Endothelial cell of umbilical vein (primary cell): ENCODE data around the gene METTL8. TPM values are rescaled to one million over a fixed set of nuclear protein-coding genes. Genes with fewer than 3 reads are reported as not detected.

Source experiments
- BruUV-seq: library from RNA; stranded (reverse); fragments of 400-500 nt; replicated peaks from 2 replicates; lab custom pipeline; 2021; lab: Mats Ljungman, UMichigan
- CTCF ChIA-PET: fragments of 300-600, 350-600 bp; sonication (Branson Sonifier 250); formaldehyde crosslinking; loops from one replicate; lab custom pipeline; 2021; ENCODE audit warnings: antibody characterized with exemption, inconsistent platforms; lab: Charles Lee
- POLR2A ChIA-PET: fragments of 300-600, 350-600 bp; sonication (Branson Sonifier 250); formaldehyde crosslinking; loops from one replicate; lab custom pipeline; 2021; ENCODE audit warnings: antibody characterized with exemption, inconsistent platforms; lab: Charles Lee
- DNase-seq: peaks from one replicate; pipeline ENCODE4 v3.0.0-alpha.2; 2011; ENCODE audit warnings: low read depth, low spot score
- FAIRE-seq: peaks from 2 replicates; lab custom pipeline; 2011; peaks lifted over from hg19 to GRCh38; lab: Jason Lieb, UNC
- H2AFZ ChIP-seq: 2 replicates; pipeline ENCODE4 v1.6.0; 2012; ENCODE audit warnings: low read depth, low read length, control low read depth, inconsistent platforms
- H3K27ac ChIP-seq: 2 replicates; pipeline ENCODE4 v1.5.1; 2011; ENCODE audit warnings: low read depth, mild to moderate bottlenecking, control low read depth, low read length, moderate library complexity; ENCODE audit not compliant: insufficient read depth
- H3K27me3 ChIP-seq, 2 experiments: 2 replicates each; pipeline versions ENCODE4 v1.6.0 to v1.6.1; 2011; ENCODE audit warnings: low read length in 2 of 2, mixed read lengths in 1 of 2; ENCODE audit not compliant: control insufficient read depth in 2 of 2, insufficient read depth in 2 of 2
- H3K36me3 ChIP-seq, 2 experiments: 2 replicates in 1 of 2; 3 replicates in 1 of 2; pipeline ENCODE4 v1.5.1; 2011; ENCODE audit warnings: low read length in 2 of 2, mild to moderate bottlenecking in 1 of 2, moderate library complexity in 1 of 2; ENCODE audit not compliant: control insufficient read depth in 2 of 2, insufficient read depth in 2 of 2; ENCODE audit errors: extremely low read depth in 1 of 2
- H3K4me1 ChIP-seq: 3 replicates; pipeline ENCODE4 v1.5.1; 2011; ENCODE audit warnings: mild to moderate bottlenecking, low read length; ENCODE audit not compliant: control insufficient read depth, insufficient read depth; ENCODE audit errors: extremely low read depth
- H3K4me2 ChIP-seq: 2 replicates; pipeline ENCODE4 v1.6.1; 2011; ENCODE audit warnings: low read length, control low read depth, mixed read lengths; ENCODE audit not compliant: insufficient read depth
- H3K4me3 ChIP-seq, 3 experiments: fragments of 200-600 bp in 1 of 3; sonication (generic), shearing (Covaris generic) in 1 of 3; replicated peaks in 1 of 3; 2 replicates each; pipeline ENCODE4 v1.5.1; 2011 to 2016; ENCODE audit warnings: control low read depth in 3 of 3, low read length in 3 of 3, mild to moderate bottlenecking in 2 of 3, inconsistent platforms in 1 of 3, low read depth in 1 of 3, moderate library complexity in 1 of 3; ENCODE audit not compliant: insufficient read depth in 1 of 3
- H3K79me2 ChIP-seq: 2 replicates; pipeline ENCODE4 v1.6.0; 2012; ENCODE audit warnings: low read length, inconsistent platforms; ENCODE audit not compliant: control insufficient read depth, insufficient read depth
- H3K9ac ChIP-seq: replicated peaks from 2 replicates; pipeline ENCODE3; 2011; ENCODE audit warnings: low read length, control low read depth; ENCODE audit not compliant: insufficient read depth; ENCODE audit errors: extremely low read depth
- H3K9me1 ChIP-seq: replicated peaks from 3 replicates; pipeline ENCODE4 v1.6.0; 2011; ENCODE audit warnings: mild to moderate bottlenecking, low read length; ENCODE audit not compliant: control insufficient read depth, insufficient read depth; ENCODE audit errors: extremely low read depth
- H3K9me3 ChIP-seq: replicated peaks from 2 replicates; pipeline ENCODE4 v1.5.1; 2012; ENCODE audit warnings: low read length, inconsistent platforms; ENCODE audit not compliant: control insufficient read depth, insufficient read depth
- H4K20me1 ChIP-seq: replicated peaks from 2 replicates; pipeline ENCODE3; 2011; ENCODE audit warnings: mild to moderate bottlenecking, low read length; ENCODE audit not compliant: control insufficient read depth, insufficient read depth; ENCODE audit errors: extremely low read depth
- EZH2 ChIP-seq: IDR thresholded peaks from 2 replicates; pipeline ENCODE4 v1.6.1; 2012; ENCODE audit warnings: borderline replicate concordance, low read depth, mild to moderate bottlenecking, moderate library complexity, low read length, inconsistent platforms; ENCODE audit not compliant: severe bottlenecking
- GATA2 ChIP-seq: IDR thresholded peaks from 2 replicates; pipeline ENCODE4 v1.7.0; 2011; ENCODE audit warnings: low read depth, mild to moderate bottlenecking, moderate library complexity, mixed read lengths, low read length; ENCODE audit not compliant: insufficient read length, insufficient read depth
- MYC ChIP-seq: IDR thresholded peaks from one replicate; pipeline ENCODE4 v1.6.1; 2011; ENCODE audit warnings: mild to moderate bottlenecking, low read depth, low read length
- POLR2A ChIP-seq: IDR thresholded peaks from 2 replicates; pipeline ENCODE4 v1.6.1; 2012; ENCODE audit warnings: low read depth, mild to moderate bottlenecking, control low read depth, low read length
- POLR2AphosphoS5 ChIP-seq: IDR thresholded peaks from 2 replicates; pipeline ENCODE4 v1.6.1; 2012; ENCODE audit warnings: low read depth, mild to moderate bottlenecking, control low read depth, low read length, moderate library complexity; ENCODE audit not compliant: insufficient read depth
- dilution Hi-C: fragments of 300-500 bp; cut with MboI; formaldehyde crosslinking; loops from one replicate; pipeline ENCODE4 v1.15.0; 2019; ENCODE audit warnings: low sequenced_read_pairs; ENCODE audit not compliant: extremely low pct_ligation_motif_present
- intact Hi-C: fragments of 100-400 bp; cut with micrococcal nuclease; formaldehyde crosslinking; loops from one replicate; pipeline ENCODE4 v1.10.0; 2022
- polyA plus RNA-seq, 4 experiments: library from polyadenylated mRNA; depleted of rRNA in 3 of 4; stranded (reverse) in 3 of 4; unstranded in 1 of 4; fragments of >200 nt; gene quantifications; 2 replicates each; pipeline versions ENCODE4 v1.2.1 to v1.2.3, GENCODE V29; 2011 to 2012; ENCODE audit warnings: missing spikeins in 1 of 4
- total RNA-seq: library from RNA; stranded (reverse); gene quantifications from 2 replicates; pipeline ENCODE4 v1.2.3, GENCODE V29; 2021
- TF ChIP-seq, protein P1 (sequence below), 2 donors: IDR thresholded peaks; 1 replicate in 1 of 2; 2 replicates in 1 of 2; pipeline ENCODE4 v1.5.1; 2011; ENCODE audit warnings: low read length in 2 of 2, mild to moderate bottlenecking in 2 of 2, moderate library complexity in 2 of 2, control low read depth in 1 of 2, inconsistent platforms in 1 of 2, low read depth in 1 of 2; ENCODE audit not compliant: insufficient read depth in 1 of 2; ENCODE audit errors: extremely low read depth in 1 of 2
- TF ChIP-seq, protein P2 (sequence below): IDR thresholded peaks from 2 replicates; pipeline ENCODE4 v1.6.1; 2011; ENCODE audit not compliant: insufficient read depth, insufficient read length

METTL8 gene
- total and polyA plus RNA-seq, 2 donors (not counting 3 experiments of a cell fraction or from before 2014, with no cell fraction given), result 7.0 to 20.2 TPM

GRCh38 chr2:171367692-171368091 lies 66.1 kb downstream of the METTL8 start:
- Histone ChIP-seq H4K20me1 (no peaks in the 10 kb centered on the region), H3K79me2 (no peaks in the 10 kb centered on the region), H3K27ac (no peak overlapping the region), H3K9me3 (no peaks in the 10 kb centered on the region), H3K36me3 (no peaks in the 10 kb centered on the region), H3K27me3 (no peaks in the 10 kb centered on the region), H3K9ac (no peak overlapping the region), H3K4me3 (no peak overlapping the region), H3K4me2 (no peak overlapping the region), H3K9me1 (no peaks in the 10 kb centered on the region), H3K4me1 (peaks cover 5% of the 10 kb centered on the region), H2AFZ (no peak overlapping the region)
- no peak for FAIRE-seq
- dilution Hi-C loops, result no loop called here
- POLR2A ChIA-PET, result no interaction called here
- CTCF ChIA-PET, result no interaction called here
- no TSS peak for BruUV-seq
- TF ChIP-seq EZH2 (no peak), POLR2A (no peak)
- TF ChIP-seq, protein P1, sequence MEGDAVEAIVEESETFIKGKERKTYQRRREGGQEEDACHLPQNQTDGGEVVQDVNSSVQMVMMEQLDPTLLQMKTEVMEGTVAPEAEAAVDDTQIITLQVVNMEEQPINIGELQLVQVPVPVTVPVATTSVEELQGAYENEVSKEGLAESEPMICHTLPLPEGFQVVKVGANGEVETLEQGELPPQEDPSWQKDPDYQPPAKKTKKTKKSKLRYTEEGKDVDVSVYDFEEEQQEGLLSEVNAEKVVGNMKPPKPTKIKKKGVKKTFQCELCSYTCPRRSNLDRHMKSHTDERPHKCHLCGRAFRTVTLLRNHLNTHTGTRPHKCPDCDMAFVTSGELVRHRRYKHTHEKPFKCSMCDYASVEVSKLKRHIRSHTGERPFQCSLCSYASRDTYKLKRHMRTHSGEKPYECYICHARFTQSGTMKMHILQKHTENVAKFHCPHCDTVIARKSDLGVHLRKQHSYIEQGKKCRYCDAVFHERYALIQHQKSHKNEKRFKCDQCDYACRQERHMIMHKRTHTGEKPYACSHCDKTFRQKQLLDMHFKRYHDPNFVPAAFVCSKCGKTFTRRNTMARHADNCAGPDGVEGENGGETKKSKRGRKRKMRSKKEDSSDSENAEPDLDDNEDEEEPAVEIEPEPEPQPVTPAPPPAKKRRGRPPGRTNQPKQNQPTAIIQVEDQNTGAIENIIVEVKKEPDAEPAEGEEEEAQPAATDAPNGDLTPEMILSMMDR (IDR thresholded peaks at IDR 0.05; ENCODE audit: extremely low read depth in 1 of 2, insufficient read depth in 1 of 2, low read depth in 1 of 2, low read length in 2 of 2), result no peak
- no peak for DNase-seq
- intact Hi-C loops, result no loop called here

DNA sequence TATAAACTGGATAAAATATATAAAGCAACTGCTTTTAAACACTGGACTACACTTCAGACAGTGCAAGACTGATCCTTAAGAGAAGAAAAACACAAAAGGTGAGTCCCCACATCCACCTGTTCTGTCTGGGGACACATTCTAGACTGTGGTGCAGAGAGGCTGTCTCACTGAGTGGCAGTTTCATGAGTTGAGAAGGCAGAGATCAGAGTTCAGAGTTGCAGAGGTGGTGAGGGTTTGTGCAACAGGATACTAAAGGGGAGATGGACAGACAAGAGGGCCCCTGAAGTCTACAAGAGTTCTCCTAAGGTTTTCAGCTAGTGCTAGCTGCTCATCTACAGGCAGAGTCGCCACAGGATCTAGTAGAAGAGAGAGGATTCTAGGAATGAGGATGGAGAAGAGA lies 68.0 kb downstream of the METTL8 start:
- no peak overlapping the region for H3K4me3 ChIP-seq
- peaks cover 5% of the 10 kb centered on the region for H3K4me1 ChIP-seq
- DNase-seq (no peak), FAIRE-seq (no peak)
- no peaks in the 10 kb centered on the region for H3K9me1 ChIP-seq
- no peak for TF ChIP-seq POLR2AphosphoS5
- TF ChIP-seq, protein P2, sequence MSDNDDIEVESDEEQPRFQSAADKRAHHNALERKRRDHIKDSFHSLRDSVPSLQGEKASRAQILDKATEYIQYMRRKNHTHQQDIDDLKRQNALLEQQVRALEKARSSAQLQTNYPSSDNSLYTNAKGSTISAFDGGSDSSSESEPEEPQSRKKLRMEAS, result no peak
- TF ChIP-seq GATA2, result no peak
- no peak for TF ChIP-seq POLR2A
- TF ChIP-seq MYC, result no peak
- no peak for TF ChIP-seq EZH2
- TF ChIP-seq, protein P1 (IDR thresholded peaks at IDR 0.05; ENCODE audit: extremely low read depth in 1 of 2, insufficient read depth in 1 of 2, low read depth in 1 of 2, low read length in 2 of 2), result no peak
- no peak overlapping the region for H3K9ac ChIP-seq
- ChIA-PET CTCF (interaction anchor here (0.7 to 1.9 kb wide), 3 partner anchors 21 to 50 kb away, joined by 3 to 6 read pairs (median 6); no protein-coding TSS in a partner anchor), POLR2A (no interaction called here)
- H4K20me1 ChIP-seq, result no peaks in the 10 kb centered on the region
- H3K27ac ChIP-seq, result no peak overlapping the region
- H3K27me3 ChIP-seq, result no peaks in the 10 kb centered on the region
- H2AFZ ChIP-seq, result no peak overlapping the region
- H3K36me3 ChIP-seq, result no peaks in the 10 kb centered on the region
- H3K79me2 ChIP-seq, result no peaks in the 10 kb centered on the region
- BruUV-seq, result no TSS peak
- intact Hi-C loops, result no loop called here
- H3K4me2 ChIP-seq, result no peak overlapping the region
- dilution Hi-C loops, result no loop called here
- H3K9me3 ChIP-seq, result no peaks in the 10 kb centered on the region
